Cardiac muscle cell (in vitro differentiated cells and primary cell): ENCODE results near the gene RASSF4. TPM values are rescaled to one million over a fixed set of nuclear protein-coding genes. Genes with fewer than 3 reads are reported as not detected.

Experiments
- DNase-seq, 2 donors: peaks; one replicate each; pipeline versions ENCODE4 v3.0.0 to v3.0.0-alpha.2; 2010 to 2017; ENCODE audit warnings: low read depth in 1 of 2, low spot score in 1 of 2
- H3K27ac ChIP-seq: fragments of 200-600 bp; sonication (generic); 2 replicates; pipeline ENCODE4 v1.5.1; 2016
- H3K27me3 ChIP-seq: fragments of 200-600 bp; sonication (generic); 2 replicates; pipeline ENCODE4 v1.6.0; 2016; ENCODE audit warnings: control low read depth
- H3K36me3 ChIP-seq: fragments of 200-600 bp; sonication (generic); 2 replicates; pipeline ENCODE4 v1.5.1; 2016; ENCODE audit warnings: control low read depth
- H3K4me1 ChIP-seq: fragments of 200-600 bp; sonication (generic); 2 replicates; pipeline ENCODE4 v1.8.1; 2017; ENCODE audit warnings: low read depth, mild to moderate bottlenecking, mixed run types
- H3K4me3 ChIP-seq: fragments of 200-600 bp; sonication (generic); 2 replicates; pipeline ENCODE4 v1.5.1; 2016; ENCODE audit warnings: mild to moderate bottlenecking
- H3K9me3 ChIP-seq: fragments of 200-600 bp; sonication (generic); 2 replicates; pipeline ENCODE4 v1.5.1; 2017; ENCODE audit warnings: low read depth, mild to moderate bottlenecking, control low read depth
- polyA plus RNA-seq: library from polyadenylated mRNA; unstranded; fragments of >200 nt; fragmentation: Nextera tagmentation; extraction: Ambion mirVana; gene quantifications from 2 replicates; pipeline ENCODE4 v1.2.1, GENCODE V29; 2016
- total RNA-seq: library from RNA; depleted of rRNA; stranded (reverse); fragments of >200 nt; gene quantifications from 2 replicates; pipeline ENCODE4 v1.2.3, GENCODE V29; 2016
- TF ChIP-seq, protein P1 (sequence below): IDR thresholded peaks from 2 replicates; pipeline ENCODE4 v1.5.1; 2012; ENCODE audit warnings: low read depth, mild to moderate bottlenecking, low read length

RASSF4 gene
- total and polyA plus RNA-seq, 2 experiments from 2014 or later = 63.6 to 70.7 TPM

DNA sequence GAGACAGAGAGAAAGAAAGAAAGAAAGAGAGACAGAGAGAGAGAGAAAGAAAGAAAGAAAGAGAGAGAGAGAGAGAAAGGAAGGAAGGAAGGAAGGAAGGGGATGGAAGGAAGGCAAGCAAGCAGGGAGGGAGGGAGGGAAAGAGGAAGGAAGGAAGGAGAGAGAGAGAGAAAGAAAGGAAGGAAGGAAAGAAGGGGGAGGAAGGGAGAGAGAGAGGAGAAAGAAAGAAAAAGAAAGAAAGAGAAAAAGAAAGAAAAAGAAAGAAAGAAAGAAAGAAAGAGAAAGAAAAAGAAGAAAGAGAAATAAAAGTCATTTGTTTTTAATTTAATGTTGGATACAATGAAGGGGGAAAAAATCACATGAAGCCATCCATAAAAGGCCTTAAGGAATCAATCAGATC is 4.6 kb upstream of the RASSF4 start:
- Histone ChIP-seq H3K4me1 (peaks cover 37% of the 10 kb centered on the region), H3K27me3 (no peaks in the 10 kb centered on the region), H3K4me3 (no peak overlapping the region), H3K9me3 (no peaks in the 10 kb centered on the region), H3K27ac (no peak overlapping the region), H3K36me3 (no peaks in the 10 kb centered on the region)
- DNase-seq = no peak
- TF ChIP-seq, protein P1, sequence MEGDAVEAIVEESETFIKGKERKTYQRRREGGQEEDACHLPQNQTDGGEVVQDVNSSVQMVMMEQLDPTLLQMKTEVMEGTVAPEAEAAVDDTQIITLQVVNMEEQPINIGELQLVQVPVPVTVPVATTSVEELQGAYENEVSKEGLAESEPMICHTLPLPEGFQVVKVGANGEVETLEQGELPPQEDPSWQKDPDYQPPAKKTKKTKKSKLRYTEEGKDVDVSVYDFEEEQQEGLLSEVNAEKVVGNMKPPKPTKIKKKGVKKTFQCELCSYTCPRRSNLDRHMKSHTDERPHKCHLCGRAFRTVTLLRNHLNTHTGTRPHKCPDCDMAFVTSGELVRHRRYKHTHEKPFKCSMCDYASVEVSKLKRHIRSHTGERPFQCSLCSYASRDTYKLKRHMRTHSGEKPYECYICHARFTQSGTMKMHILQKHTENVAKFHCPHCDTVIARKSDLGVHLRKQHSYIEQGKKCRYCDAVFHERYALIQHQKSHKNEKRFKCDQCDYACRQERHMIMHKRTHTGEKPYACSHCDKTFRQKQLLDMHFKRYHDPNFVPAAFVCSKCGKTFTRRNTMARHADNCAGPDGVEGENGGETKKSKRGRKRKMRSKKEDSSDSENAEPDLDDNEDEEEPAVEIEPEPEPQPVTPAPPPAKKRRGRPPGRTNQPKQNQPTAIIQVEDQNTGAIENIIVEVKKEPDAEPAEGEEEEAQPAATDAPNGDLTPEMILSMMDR = no peak

DNA sequence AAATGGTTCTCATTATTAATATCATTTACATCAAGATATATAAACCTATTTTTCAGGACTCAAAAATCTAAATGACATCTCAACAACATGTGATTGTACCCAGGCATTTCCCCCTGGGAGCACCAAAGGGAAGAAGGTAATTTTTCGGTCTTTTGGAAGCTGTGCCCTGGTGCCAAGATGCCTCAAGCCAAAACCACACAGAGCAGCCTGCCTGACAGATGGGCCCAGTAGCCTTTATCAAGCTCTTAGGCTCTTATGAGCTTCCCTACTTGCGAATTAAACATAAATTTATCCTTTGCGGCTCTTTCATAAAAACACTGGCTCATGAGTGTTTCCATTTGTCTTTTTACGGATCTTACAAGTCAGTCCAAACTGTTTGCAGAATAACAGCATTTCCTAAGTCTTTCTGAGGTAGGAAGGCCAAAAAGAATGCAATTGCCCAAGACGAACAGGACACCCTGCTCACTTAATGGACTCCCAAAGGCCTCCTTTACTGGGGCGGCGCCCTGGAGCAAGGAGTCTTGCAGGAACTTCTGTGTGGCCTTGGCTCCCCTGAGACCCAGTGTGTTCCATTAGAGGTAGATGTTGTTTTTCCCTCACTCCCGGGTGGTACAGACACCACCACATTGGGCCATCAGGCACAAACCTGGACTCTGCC is 4.1 kb upstream of the RASSF4 start:
- peaks cover 37% of the 10 kb centered on the region for H3K4me1 ChIP-seq
- no peak overlapping the region for H3K27ac ChIP-seq
- DNase-seq = no peak
- no peaks in the 10 kb centered on the region for H3K36me3 ChIP-seq
- TF ChIP-seq, protein P1 = no peak
- no peaks in the 10 kb centered on the region for H3K27me3 ChIP-seq
- no peak overlapping the region for H3K4me3 ChIP-seq
- no peaks in the 10 kb centered on the region for H3K9me3 ChIP-seq

DNA sequence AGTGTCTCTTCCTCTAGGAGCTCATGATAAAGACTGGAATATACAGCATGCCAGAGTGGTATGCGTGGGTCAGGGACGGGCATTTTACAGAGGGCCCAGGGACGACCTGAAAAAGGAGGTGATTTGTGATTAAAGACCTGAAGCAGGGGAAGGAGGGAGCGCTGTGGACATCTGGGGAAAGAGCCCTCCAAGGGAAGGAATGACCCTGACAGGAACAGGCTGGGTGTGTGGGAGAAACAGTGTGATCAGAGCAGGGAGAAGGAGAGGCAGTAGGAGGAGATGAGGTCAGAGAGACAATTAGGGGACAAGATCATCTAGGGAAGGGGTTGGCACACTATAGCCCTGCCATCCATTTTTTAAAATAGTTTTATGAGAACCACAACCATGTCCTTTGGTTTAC is 3.4 kb upstream of the RASSF4 start:
- Histone ChIP-seq H3K4me1 (peaks cover 43% of the 10 kb centered on the region), H3K27ac (no peak overlapping the region), H3K36me3 (no peaks in the 10 kb centered on the region), H3K4me3 (no peak overlapping the region), H3K27me3 (no peaks in the 10 kb centered on the region), H3K9me3 (no peaks in the 10 kb centered on the region)
- TF ChIP-seq, protein P1 = no peak
- no peak for DNase-seq

DNA sequence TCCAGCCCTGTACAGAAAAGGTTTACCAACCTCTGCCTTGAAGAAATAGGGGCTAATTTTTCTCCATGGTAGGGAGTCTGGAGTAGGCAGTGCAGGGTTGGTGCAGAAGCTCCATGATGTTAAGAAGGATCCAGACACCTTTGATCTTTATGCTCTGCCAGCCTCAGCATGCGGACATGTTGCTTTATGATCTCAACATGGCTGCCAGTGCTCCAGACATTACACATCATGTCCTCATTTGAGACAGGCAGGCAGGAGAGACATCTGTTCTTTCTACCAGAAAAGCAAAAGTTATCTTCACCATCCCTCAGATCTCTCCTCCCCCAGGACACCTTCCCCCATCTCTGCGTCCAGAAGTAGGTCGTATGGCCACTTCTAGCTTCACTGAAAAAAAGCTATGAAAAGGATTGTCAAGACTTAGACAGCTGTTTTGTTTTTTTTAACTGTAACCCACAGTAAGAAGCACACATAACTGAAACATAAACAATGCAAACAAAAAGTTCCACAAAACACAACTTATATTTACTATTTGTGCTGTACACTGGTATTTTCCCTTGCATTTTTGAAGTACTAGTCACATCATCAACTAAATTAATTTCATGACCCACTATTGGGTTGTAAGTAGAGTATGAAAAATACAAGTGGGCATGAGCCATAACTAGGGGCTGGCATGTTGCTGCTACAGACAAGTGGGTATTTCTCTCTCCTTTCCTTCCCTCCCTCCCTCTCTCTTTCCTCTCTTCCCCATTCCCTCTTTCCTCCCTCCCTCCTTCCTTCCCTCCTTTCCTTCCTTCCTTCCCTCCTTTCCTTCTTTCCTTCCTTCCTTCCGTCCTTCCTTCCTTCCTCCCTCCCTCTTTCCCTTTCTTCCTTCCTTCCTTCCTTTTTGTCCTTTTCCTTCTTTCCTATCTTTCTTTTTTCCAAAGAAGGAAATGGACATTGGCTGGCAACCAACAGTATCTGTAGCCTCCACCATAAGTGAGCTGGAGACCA is 2.6 kb upstream of the RASSF4 start:
- no peak for DNase-seq
- Histone ChIP-seq H3K4me3 (no peak overlapping the region), H3K27me3 (no peaks in the 10 kb centered on the region), H3K9me3 (no peaks in the 10 kb centered on the region), H3K27ac (peak overlapping the region; percentile 94), H3K4me1 (peaks cover 49% of the 10 kb centered on the region), H3K36me3 (no peaks in the 10 kb centered on the region)
- TF ChIP-seq, protein P1 = no peak

DNA sequence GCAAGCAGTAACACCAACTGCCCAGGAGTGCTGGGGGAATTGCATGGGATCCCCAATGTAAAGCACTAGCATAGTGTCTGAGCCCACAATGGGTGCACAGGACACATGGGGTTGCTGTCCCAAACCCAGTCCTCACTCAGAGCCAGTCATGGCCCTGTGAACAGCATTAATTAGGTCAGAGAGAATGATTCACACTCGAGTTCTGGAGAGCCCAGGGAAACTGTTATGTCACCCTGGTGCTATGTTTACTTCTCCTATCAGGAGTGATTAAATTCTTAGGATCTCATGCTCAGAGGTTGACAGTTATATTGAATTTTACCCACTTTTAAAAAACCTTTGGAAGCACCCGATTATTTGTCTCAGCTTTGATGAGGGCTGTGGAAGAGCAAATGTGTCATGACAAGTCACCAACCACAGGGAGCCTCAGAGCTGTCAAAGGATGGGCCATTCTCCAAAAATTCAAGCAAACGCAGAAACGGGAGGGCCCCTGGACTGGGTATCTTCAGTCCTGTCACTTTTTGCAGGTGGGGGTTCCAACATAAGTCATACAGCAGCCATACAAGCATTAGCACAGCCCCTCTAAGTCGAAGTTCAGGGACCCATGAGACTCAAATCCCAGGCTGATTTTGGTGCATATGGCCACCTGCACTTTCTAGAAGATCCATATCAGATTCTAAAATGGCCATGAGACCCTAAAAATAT is 1.3 kb upstream of the RASSF4 start:
- no peaks in the 10 kb centered on the region for H3K36me3 ChIP-seq

More for the DNA sequence above, 1.3 kb upstream of the RASSF4 start:
- peak in 1 of 2 donors; percentile 58 for DNase-seq
- Histone ChIP-seq H3K27me3 (no peaks in the 10 kb centered on the region), H3K4me3 (peak overlapping the region; percentile 44), H3K27ac (peak overlapping the region; percentile 94), H3K4me1 (peaks cover 49% of the 10 kb centered on the region), H3K9me3 (no peaks in the 10 kb centered on the region)
- TF ChIP-seq, protein P1 = no peak
